MG63 (cell line): ENCODE data around the gene FFAR2. TPM values are rescaled to one million over a fixed set of nuclear protein-coding genes. Genes with fewer than 3 reads are reported as not detected.
"Not testable (repeated sequence)": the region's sequence is repeated elsewhere in the genome, so short reads cannot be mapped to it uniquely, and the experiment has no call there.

Experiments
- DNase-seq: peaks from one replicate; pipeline ENCODE4 v3.0.0-alpha.2; 2020
- H3K27me3 ChIP-seq: fragments of 250-450 bp; sonication (Bioruptor Pico); 2 replicates; pipeline ENCODE4 v1.5.1; 2020; ENCODE audit warnings: mild to moderate bottlenecking, moderate library complexity
- H3K36me3 ChIP-seq: fragments of 250-450 bp; sonication (Bioruptor Pico); 2 replicates; pipeline ENCODE4 v1.5.1; 2020; ENCODE audit warnings: mild to moderate bottlenecking, moderate library complexity
- H3K4me3 ChIP-seq: fragments of 250-450 bp; sonication (Bioruptor Pico); 2 replicates; pipeline ENCODE4 v1.5.1; 2020; ENCODE audit warnings: mild to moderate bottlenecking, moderate library complexity
- H3K9me3 ChIP-seq: fragments of 250-450 bp; sonication (Bioruptor Pico); 2 replicates; pipeline ENCODE4 v1.5.1; 2020; ENCODE audit warnings: mild to moderate bottlenecking, moderate library complexity
- total RNA-seq: library from RNA; depleted of rRNA; stranded (reverse); fragments of >200 nt; shearing (Covaris generic); gene quantifications from 2 replicates; pipeline ENCODE4 v1.2.3, GENCODE V29; 2014; ENCODE audit warnings: low replicate concordance

FFAR2 gene
- total RNA-seq, 1 experiment from 2014 or later, result not detected

- not testable (repeated sequence) for DNase-seq, H3K4me3 ChIP-seq, H3K9me3 ChIP-seq, H3K36me3 ChIP-seq, H3K27me3 ChIP-seq
Measured at GRCh38 chr19:35461788-35462187, 13.7 kb downstream of the FFAR2 start.

GRCh38 chr19:35462476-35462953 is 14.5 kb downstream of the FFAR2 start:
- no peaks in the 10 kb centered on the region for H3K9me3 ChIP-seq
- H3K36me3 ChIP-seq, result no peaks in the 10 kb centered on the region
- no peak overlapping the region for H3K4me3 ChIP-seq
- H3K27me3 ChIP-seq, result peaks cover 5% of the 10 kb centered on the region
- DNase-seq, result no peak

GRCh38 chr19:35462956-35463355 is 14.9 kb downstream of the FFAR2 start:
- not testable (repeated sequence) for H3K36me3 ChIP-seq

GRCh38 chr19:35466259-35466658 is 18.2 kb downstream of the FFAR2 start:
- DNase-seq, result no peak
- Histone ChIP-seq H3K4me3 (no peak overlapping the region), H3K36me3 (no peaks in the 10 kb centered on the region), H3K27me3 (peaks cover 5% of the 10 kb centered on the region), H3K9me3 (no peaks in the 10 kb centered on the region)

More at GRCh38 chr19:35462956-35463355, 14.9 kb downstream of the FFAR2 start:
- not testable (repeated sequence) for H3K27me3 ChIP-seq, DNase-seq, H3K4me3 ChIP-seq, H3K9me3 ChIP-seq

DNA sequence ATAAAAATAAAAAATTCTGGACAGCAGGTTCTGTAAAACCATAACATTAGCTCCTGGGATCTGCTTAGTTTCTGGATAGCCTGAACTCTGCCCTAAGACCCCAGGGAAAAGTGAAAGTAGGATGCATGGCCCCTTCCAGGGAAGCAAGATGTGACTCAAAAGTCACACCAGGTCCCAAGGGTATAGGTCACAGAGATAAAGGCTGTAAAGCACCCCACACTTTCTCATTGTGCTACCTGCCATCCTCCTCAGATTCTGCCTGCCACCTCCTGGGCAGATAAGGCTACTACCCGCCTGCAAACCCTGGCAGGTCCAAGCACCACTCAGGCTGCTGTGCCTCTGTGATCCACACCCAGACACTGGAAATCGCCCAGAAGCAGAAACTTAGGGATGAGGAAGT is 20.6 kb downstream of the FFAR2 start:
- H3K9me3 ChIP-seq, result no peaks in the 10 kb centered on the region
- DNase-seq, result peak; percentile 23
- peaks cover 5% of the 10 kb centered on the region for H3K27me3 ChIP-seq
- no peak overlapping the region for H3K4me3 ChIP-seq
- no peaks in the 10 kb centered on the region for H3K36me3 ChIP-seq

DNA sequence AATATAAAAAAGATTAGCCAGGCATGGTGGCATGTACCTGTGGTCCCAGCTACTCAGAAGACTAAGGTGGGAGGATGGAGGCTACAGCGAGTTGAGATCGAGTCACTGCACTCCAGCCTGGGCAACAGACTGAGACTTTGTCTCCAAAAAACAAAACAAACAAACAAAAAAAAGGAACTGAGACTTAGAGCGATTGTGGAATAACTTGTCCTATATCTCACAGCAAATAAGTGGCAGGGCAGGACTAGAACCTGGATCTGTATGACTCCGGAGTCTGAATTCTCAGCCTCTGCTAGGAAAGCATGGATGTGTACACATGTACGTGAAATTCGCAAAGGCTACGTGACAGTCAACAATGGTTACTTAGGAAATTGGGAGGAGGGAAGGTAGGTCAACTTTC is 22.1 kb downstream of the FFAR2 start:
- no peak for DNase-seq
- Histone ChIP-seq H3K27me3 (peaks cover 5% of the 10 kb centered on the region), H3K4me3 (no peak overlapping the region), H3K36me3 (no peaks in the 10 kb centered on the region), H3K9me3 (no peaks in the 10 kb centered on the region)

- not testable (repeated sequence) for H3K27me3 ChIP-seq, DNase-seq, H3K36me3 ChIP-seq
Measured at GRCh38 chr19:35471075-35471474, 23.0 kb downstream of the FFAR2 start.

DNA sequence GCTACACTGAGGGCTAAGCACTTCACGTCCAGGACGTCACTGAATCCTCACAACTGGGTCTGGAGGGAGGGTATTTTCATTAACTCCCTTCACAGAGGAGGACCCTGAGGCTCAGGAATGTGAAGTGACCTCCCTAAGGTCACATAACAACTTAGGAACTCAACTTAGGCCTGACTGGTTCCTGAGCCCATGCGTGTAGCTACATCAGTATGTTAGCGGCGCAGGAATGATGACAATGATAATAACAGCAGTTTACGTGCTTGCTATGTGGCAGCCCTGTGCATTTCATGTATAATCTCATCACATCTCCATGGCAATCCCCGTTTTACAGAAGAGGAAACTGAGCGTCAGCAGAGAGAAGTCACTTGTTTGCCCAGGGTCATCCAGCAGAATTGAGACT is 23.9 kb downstream of the FFAR2 start:
- Histone ChIP-seq H3K36me3 (no peaks in the 10 kb centered on the region), H3K27me3 (no peaks in the 10 kb centered on the region; the same call in 1 of the 2 replicates), H3K4me3 (no peak overlapping the region), H3K9me3 (no peaks in the 10 kb centered on the region)
- DNase-seq, result no peak

More at GRCh38 chr19:35471075-35471474, 23.0 kb downstream of the FFAR2 start:
- not testable (repeated sequence) for H3K4me3 ChIP-seq, H3K9me3 ChIP-seq

- Histone ChIP-seq H3K9me3 (no peaks in the 10 kb centered on the region), H3K36me3 (no peaks in the 10 kb centered on the region), H3K4me3 (no peak overlapping the region), H3K27me3 (peaks cover 2% of the 10 kb centered on the region; the same call in 1 of the 2 replicates)
- DNase-seq, result no peak
Measured at GRCh38 chr19:35474104-35474503, 26.0 kb downstream of the FFAR2 start.

DNA sequence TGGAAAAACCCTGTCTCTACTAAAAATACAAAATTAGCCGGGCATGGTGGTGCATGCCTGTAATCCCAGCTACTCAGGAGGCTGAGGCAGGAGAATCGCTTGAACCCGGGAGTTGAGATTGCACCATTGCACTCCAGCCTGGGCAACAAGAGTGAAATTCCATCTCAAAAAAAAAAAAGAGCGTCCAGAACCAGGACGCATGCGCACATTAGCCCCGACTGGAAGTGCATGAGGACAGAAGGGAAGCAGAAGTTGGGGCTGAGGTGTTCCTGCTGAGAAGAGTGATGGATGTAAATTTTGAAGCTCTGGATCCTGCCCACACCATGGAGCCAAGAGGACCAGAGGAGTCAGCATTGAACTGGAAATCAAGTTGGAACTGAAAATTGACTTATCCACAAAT is 26.5 kb downstream of the FFAR2 start:
- H3K4me3 ChIP-seq, H3K9me3 ChIP-seq: not testable (repeated sequence)

GRCh38 chr19:35476149-35476548 is 28.1 kb downstream of the FFAR2 start:
- no peak for DNase-seq
- H3K4me3 ChIP-seq, result no peak overlapping the region

More for the DNA sequence above, 26.5 kb downstream of the FFAR2 start:
- H3K27me3 ChIP-seq, DNase-seq, H3K36me3 ChIP-seq: not testable (repeated sequence)

GRCh38 chr19:35478794-35479677 is 31.0 kb downstream of the FFAR2 start:
- H3K9me3 ChIP-seq, result no peaks in the 10 kb centered on the region
- no peak for DNase-seq
- H3K27me3 ChIP-seq, result peaks cover 12% of the 10 kb centered on the region; the same call in 1 of the 2 replicates
- H3K4me3 ChIP-seq, result no peak overlapping the region
- H3K36me3 ChIP-seq, result no peaks in the 10 kb centered on the region

More at GRCh38 chr19:35476149-35476548, 28.1 kb downstream of the FFAR2 start:
- no peaks in the 10 kb centered on the region for H3K36me3 ChIP-seq
- 0 out of 2 replicates have a peak, but pooled peaks cover 5% of the 10 kb centered on the region for H3K27me3 ChIP-seq
- H3K9me3 ChIP-seq, result no peaks in the 10 kb centered on the region

DNA sequence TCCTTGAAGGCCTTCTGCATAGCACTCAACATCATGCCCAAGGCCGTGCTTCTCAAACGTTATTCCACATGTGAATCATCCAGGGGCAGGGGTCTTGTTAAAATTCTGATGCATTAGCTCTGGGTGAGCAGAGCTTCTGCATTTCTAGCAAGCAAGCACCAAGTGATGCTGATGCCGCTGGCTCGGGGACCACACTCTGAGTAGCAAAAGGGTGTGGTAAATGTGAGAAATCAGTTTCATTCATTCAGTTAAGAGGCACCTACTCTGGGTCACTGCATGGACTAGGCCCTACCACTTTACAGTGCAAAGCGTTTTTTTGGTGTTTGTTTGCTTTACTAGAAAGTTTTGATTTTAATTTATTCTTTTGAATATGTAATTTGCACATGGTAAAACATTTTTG is 35.0 kb downstream of the FFAR2 start:
- no peak overlapping the region for H3K4me3 ChIP-seq
- no peak for DNase-seq
- peaks cover 31% of the 10 kb centered on the region for H3K27me3 ChIP-seq
- H3K9me3 ChIP-seq, result no peaks in the 10 kb centered on the region
- H3K36me3 ChIP-seq, result no peaks in the 10 kb centered on the region

DNA sequence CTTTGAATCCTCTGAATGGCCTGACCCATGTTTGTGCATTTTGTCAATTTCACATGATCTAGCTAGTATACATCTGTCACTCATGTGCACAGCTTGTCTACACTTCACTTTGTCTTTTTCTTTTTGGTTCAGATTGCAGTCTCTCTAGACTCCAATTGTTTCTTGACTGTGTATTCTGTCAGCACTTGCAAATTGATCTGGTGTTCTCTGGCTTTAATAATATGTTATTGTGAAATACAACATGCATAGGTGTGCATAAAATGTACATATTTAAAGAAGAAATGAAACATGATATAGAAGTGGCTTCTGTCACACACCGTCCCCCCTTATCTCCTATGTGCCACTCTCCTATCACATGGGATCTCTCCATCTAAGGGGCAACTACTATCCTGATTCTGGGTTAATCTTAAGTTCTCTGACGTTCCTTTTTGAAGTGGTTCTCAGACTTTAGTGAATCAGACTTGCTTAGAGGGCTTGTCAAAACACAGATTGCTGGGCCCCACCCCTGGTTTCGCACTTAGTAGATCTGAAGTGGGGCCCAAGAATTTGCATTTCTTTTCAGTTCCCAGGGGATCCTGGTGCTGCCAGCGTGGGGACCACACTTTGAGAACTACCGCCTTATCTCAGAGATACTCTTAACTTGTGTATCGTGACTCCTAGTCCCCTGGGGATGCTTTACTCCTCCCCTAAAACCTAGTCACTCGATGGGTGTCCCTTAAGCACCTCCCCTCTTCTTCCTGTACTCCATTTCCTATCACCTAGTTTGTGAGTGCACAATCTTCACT is 36.4 kb downstream of the FFAR2 start:
- DNase-seq, result no peak
- H3K4me3 ChIP-seq, result no peak overlapping the region
- no peaks in the 10 kb centered on the region for H3K36me3 ChIP-seq
- no peaks in the 10 kb centered on the region for H3K9me3 ChIP-seq
- peaks cover 41% of the 10 kb centered on the region for H3K27me3 ChIP-seq

GRCh38 chr19:35486268-35486708 is 38.2 kb downstream of the FFAR2 start:
- DNase-seq, result no peak
- Histone ChIP-seq H3K4me3 (no peak overlapping the region), H3K27me3 (peaks cover 48% of the 10 kb centered on the region), H3K36me3 (no peaks in the 10 kb centered on the region), H3K9me3 (no peaks in the 10 kb centered on the region)

DNA sequence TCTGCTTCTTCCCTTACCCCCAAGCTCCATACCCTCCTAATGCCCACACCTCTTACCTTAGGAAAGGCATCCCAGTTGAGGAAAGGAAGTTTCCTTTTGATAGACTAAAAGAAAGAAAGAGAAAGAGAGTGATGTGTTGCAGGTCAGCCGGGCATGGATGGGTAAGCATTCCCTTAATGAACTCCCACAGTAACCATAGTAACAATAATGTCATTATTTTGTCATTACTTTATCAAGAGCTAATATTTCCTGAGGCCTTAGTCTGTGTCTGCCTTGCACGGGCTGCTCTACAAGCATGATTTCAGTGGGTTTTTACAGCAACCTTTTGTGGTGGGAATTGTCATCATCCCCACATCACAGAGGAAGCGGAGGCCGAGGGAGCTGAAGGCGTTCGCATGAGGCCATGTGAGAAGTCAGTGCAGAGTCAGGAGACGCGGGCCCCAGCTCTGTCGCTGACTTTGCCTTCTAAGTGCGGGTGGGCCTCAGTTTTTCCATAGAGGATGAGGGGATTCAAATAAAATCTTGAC is 39.7 kb downstream of the FFAR2 start:
- Histone ChIP-seq H3K27me3 (peaks cover 57% of the 10 kb centered on the region), H3K9me3 (no peaks in the 10 kb centered on the region), H3K36me3 (no peaks in the 10 kb centered on the region), H3K4me3 (no peak overlapping the region)
- DNase-seq, result no peak

DNA sequence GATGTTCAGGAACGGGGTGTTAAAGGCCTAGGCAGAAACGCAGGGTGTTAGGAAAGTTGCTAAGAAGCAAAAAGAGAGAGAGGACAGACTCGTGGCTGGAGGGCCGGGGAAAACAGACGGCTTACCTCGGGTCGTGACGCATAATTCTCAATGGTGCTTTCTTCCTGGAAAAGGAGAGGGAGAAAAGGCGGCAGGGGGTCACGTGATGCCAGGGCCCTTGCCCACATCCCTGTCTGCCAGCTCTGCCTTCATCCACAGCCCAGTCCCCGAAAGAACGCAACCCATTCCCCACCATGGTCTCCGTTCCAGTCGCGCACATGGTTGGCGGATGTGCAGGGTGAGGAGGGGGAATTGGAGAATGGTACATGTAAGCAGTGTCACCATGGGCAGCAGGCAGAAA is 40.6 kb downstream of the FFAR2 start:
- no peaks in the 10 kb centered on the region for H3K36me3 ChIP-seq
- DNase-seq, result no peak
- H3K4me3 ChIP-seq, result no peak overlapping the region
- H3K9me3 ChIP-seq, result no peaks in the 10 kb centered on the region
- H3K27me3 ChIP-seq, result peaks cover 61% of the 10 kb centered on the region
